Activated gamma-delta T cell treated with Interleukin-2 at 50 U/mL for 16 hours (primary cell): ENCODE results near the gene FRMD6.

Experiments used
- DNase-seq: peaks from one replicate; pipeline ENCODE4 v3.0.0-alpha.2; 2020

The FRMD6 gene

DNA sequence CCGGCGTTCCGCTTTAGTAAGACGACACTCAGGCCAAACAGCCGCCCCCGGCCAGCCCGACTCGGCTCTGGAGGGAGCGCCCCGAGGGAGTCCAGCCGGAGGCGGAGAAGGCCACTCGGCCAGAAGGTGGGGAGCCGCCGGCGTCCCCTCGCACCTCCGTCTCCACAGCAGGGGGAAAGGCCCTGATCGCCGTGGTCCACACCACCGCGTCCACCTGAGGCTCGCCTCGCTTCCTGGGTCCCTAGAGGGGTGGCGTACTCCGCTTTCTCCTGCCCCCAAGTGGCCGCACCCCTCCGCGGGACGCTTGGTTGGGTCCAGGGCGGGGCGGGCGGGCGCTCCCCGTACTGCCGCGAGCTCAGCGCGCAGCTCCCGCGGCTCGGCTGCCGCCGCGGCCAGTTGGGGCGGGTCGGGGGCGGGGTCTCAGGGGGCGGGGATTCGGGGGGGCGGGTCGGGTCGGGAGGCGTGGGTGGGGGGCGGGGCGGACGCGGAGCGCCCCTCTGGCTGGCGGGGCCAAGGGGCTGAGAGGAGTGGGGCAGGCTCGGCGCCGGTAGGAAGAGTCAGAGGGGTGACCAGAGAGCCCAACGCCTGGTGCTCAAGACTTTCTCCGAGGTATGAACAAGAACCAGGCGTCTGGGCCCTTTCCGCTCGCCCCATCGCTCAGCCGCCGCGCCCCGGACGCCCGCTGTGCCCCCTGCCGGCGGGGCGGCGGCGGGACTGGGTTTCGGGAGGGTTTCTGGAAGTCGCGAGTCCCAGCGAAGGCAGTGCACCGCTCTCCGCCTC, at the start of gene FRMD6:
Gene FRMD6, plus strand, starts transcription at position 523 of the 780 bp plus-strand sequence. CDS start 37,927 bp downstream, outside the sequence.
- DNase-seq = peak; percentile 72

DNA sequence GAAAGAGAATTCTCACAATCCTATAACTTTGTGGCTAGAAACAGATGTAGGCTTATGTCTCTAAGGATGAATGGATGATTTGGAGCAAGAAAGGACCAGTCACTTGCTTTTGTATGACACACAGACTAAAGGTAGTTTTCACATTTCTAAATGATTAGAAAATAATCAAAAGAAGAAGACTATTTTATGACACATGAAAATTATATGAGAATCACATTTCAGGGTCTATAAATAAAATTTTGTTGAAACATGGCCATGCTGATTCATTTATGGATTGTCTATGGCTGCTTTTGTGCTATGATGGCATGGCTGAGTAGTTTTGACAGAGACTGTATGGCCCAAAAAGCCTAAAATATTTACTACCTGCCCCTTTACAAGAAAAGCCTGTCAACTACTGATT, 49.4 kb upstream of the FRMD6 start:
- DNase-seq = no peak

GRCh38 chr14:51603495-51603894, 48.2 kb upstream of the FRMD6 start:
- DNase-seq = no peak

- no peak for DNase-seq
Observed at GRCh38 chr14:51604073-51604472, 47.6 kb upstream of the FRMD6 start.

GRCh38 chr14:51605575-51605974, 46.1 kb upstream of the FRMD6 start:
- no peak for DNase-seq

- no peak for DNase-seq
Observed at GRCh38 chr14:51607711-51608110, 44.0 kb upstream of the FRMD6 start.

DNA sequence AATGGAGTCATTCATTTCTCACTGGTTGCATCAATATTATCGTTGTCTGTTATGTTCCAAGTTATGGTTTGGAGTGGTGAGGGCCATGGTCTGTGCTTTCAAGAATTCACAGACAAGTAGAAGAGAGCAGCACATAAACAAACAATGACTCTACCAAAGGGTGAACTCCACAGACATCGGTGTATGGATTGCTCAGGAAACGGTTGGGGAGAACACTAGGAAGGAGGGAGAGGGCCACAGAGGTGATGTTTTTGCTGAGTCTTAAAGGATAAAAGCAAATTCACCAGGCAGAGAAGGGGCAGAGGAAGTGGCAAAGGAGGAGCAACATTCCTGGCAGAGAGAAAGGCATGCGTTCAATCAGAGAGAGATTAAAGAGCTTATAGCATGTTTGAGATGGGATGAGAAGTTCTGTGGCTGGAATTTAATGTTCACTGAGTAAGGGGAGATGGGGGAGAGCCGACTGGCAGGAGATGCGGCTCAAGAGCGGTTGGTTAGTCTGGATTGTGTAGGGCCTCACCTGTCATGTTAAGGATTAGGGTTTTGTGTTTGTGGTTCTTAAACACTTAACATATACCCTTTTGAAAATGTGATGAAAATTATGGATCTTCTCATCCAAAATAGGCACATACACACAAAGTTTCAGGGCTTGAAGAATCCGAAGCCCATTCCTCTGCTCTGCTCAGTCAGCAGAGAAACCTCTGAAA, 42.3 kb upstream of the FRMD6 start:
- DNase-seq = no peak

GRCh38 chr14:51609955-51610283, 41.8 kb upstream of the FRMD6 start:
- no peak for DNase-seq

- no peak for DNase-seq
Observed at GRCh38 chr14:51610771-51611170, 40.9 kb upstream of the FRMD6 start.

- no peak for DNase-seq
Observed at GRCh38 chr14:51612449-51612848, 39.3 kb upstream of the FRMD6 start.

DNA sequence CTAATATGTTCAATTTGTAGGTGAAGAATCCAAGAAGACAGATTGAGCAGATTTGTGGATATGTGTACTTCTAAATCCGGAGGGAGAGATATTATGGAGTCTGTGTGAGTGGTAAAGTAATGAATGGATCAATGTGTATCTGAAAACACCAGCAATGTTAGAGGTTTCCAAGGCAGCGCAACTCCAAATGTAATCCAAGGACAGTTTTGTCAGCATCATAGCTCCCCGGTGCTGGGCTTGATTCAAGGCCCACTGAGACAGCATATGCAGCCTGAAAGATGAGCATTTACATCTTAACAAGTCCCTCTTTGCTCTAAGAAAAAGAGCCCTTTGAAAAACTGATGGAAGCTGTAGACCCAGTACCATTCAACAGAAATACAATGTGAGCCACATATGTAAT, 38.3 kb upstream of the FRMD6 start:
- DNase-seq = no peak

DNA sequence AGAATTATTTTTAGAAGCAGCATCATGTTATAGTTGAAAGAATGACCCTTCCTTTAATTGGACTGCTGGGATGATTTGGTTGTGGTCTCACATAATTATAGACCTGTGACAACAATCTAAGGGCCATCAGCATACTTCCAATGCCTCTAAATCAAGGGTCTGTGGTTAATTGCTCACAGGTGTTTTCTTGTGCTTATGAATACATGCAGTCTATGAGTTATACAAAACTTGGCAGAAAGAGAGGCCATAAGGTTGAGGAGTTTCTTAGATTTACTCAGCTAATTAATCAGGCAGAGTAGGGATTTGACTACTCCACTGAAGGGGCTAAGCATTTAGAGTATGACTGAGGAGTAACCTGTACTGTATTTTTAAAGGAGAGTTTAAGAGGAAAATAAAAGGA, 37.0 kb upstream of the FRMD6 start:
- no peak for DNase-seq

DNA sequence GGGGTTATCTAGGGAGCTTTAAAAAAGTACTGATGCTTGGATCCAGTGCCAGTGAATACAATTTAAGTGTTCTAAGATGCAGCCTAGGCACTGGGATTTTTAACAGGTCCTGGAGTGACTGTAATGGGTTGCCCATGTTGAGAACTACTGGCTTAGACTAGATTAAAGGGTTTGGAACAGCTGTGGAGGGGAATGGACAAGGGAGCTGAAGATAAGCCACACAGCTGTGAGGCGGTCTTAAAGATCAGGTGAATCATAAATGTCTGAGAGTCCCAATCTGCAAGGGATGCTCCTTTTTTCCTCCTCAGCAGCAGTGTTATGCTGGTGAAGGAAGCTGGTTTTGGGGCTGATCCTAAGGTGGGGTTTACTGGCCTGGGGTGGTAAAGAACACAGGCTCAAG, 35.5 kb upstream of the FRMD6 start:
- no peak for DNase-seq

- DNase-seq = no peak
Observed at GRCh38 chr14:51616724-51617409, 34.8 kb upstream of the FRMD6 start.

GRCh38 chr14:51619561-51619960, 32.1 kb upstream of the FRMD6 start:
- no peak for DNase-seq

DNA sequence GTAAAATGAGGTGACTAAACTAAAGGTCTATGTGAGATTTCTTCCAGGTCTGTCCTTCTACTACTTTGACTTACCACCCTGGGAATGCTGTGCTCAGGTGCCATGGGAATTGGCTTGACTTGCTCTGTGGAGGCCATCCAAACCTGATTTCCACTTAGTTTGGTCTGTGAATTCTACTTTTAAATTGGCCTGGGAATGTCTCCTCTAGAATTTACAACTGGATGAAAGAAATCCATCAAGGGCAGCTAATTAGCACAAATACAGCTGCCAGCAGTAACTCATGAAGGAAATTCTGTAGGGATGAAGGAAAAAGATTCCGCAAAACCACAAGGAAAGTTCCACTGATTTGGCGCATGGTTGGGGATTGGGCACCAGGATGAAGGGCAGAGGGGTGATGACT, 31.7 kb upstream of the FRMD6 start:
- DNase-seq = no peak

GRCh38 chr14:51621654-51622053, 30.1 kb upstream of the FRMD6 start:
- DNase-seq = no peak

DNA sequence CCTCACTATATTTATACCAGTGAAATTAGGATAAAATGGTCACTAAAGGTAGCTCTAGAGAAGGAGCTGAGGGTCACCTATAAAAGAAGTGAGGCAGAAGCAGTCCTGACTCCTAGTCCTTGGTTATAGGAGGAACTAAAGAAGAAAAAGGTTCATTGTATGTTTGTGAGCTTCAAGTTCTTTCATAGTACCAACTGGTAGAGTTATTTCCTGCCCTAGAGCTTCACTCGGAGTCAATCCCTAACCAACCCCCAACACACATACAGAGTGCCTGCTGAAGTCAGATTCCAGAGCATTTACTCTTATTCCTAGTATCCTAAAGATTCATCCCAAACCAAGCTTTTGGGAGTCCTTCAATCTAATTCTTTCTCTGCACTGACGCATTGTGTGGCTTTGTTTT, 29.3 kb upstream of the FRMD6 start:
- DNase-seq = no peak

DNA sequence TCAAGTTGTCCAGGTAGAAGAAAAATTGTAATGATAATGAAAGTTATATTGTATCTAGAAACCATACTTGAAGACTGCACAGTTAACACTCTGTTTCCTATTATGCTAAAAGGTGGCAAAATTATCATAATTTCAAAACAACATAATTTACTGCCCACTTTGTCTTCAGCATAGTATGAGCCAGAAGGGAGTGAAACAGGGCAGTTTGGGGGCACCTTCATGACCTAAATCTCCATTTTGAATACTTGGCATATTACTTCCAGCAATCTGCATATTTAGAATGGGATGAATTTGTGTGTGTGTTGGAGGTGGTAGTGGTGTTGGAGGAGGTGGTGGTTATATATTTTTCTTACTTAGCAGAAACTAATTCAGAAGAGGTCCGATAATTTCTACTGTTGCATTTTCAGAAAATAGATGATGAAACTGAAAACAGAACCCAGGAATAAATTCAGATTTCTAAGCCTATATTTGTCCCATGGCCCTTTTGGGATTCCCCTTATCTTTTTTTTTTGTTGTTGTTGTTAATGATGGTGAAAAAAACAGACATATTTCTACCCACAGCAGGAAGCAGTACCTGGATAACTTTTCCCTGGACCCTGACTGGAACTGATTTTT, 26.6 kb upstream of the FRMD6 start:
- DNase-seq = no peak

DNA sequence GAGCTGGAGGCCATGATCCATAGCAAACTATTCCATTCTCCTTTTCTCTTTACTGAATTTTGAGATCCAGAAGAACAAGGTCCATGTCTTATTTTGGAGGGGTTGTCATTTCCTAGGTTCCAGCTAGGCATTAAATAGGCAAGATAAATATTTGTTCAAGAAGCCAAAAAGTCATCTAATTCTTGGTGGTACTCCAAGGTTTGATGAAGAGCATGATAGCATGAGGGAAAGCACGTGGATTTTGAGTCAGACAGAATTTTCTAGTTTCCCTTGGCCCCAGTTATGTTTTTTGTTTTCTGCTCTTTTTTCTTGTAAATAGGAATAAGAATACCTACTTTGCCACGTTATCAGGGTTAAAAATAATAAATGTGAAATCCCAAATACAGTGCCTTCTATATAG, 25.5 kb upstream of the FRMD6 start:
- DNase-seq = no peak

DNA sequence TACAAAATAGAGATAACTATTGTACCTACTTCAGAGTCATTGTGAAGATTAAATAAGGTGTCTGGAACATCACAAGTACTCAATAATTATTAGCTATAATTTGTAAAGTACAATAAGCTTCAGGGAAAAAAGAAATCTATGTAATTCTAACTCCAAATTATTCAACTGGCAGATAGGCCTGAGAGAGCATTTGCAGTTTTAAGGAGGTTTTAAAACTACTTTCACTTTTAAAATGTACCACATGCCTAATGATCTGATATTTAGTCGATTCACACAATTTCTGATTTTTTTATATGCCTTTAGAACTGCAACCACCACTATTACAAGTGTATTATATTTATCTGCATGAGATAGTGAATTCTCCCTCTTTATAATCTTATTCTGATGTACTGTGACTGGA, 24.9 kb upstream of the FRMD6 start:
- DNase-seq = no peak

DNA sequence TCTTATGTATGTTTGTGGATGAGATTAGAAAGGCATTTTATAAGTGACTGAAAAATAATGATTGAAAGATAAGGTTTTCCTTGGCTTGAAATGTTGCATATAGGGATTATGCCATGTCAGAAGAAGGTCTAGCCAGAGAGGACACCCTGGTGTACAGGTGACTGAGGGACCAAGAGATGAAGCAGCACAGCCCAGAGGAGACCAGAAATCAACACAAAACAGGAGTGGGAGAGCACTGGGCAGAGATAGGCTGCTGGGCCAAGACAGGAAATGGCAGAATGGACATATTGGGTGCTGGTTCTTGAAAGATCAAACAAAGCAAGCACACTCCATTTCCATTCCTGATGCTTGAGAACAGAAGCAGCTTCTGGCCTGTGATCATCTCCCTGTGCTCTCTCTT, 24.4 kb upstream of the FRMD6 start:
- DNase-seq = no peak

GRCh38 chr14:51628238-51628637, 23.5 kb upstream of the FRMD6 start:
- no peak for DNase-seq

GRCh38 chr14:51630987-51631386, 20.7 kb upstream of the FRMD6 start:
- no peak for DNase-seq
